Neural progenitor cell (in vitro differentiated cells): ENCODE results near the gene ZNF521.

Experiments used
- CTCF ChIP-seq: fragments of 200-600 bp; sonication (generic); IDR thresholded peaks from 2 replicates; pipeline ENCODE4 v1.5.1; 2017; ENCODE audit warnings: antibody characterized with exemption, mild to moderate bottlenecking
- EZH2 ChIP-seq: fragments of 200-600 bp; sonication (generic); IDR thresholded peaks from 2 replicates; pipeline ENCODE4 v1.6.1; 2017; ENCODE audit warnings: antibody characterized with exemption, mild to moderate bottlenecking, moderate library complexity
- EZH2phosphoT487 ChIP-seq: fragments of 200-600 bp; sonication (generic); IDR thresholded peaks from 2 replicates; pipeline ENCODE4 v1.6.1; 2017; ENCODE audit warnings: antibody characterized with exemption

DNA sequence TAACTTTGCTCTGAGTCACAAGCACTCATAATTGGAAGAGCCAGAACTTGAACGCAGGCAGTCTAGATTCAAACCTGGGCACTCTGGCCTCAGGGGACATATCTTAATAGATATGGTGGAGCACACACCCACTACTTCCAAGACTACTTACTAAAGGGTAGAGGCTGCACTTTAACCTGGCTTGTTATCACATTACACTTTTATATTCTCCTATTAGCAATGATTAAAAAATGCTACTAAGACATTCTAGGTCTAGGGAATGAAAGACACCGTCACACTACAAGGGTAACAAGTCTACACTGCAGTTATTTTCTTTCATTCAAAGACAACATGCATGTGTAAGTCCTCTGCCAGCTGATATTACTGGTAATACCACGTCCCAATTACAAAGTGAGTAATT is 258.8 kb downstream of the ZNF521 start:
- no peak for TF ChIP-seq CTCF
- TF ChIP-seq EZH2phosphoT487, result no peak
- no peak for TF ChIP-seq EZH2
